ENCODE data around the gene OR13C2.

Gene OR13C2

DNA sequence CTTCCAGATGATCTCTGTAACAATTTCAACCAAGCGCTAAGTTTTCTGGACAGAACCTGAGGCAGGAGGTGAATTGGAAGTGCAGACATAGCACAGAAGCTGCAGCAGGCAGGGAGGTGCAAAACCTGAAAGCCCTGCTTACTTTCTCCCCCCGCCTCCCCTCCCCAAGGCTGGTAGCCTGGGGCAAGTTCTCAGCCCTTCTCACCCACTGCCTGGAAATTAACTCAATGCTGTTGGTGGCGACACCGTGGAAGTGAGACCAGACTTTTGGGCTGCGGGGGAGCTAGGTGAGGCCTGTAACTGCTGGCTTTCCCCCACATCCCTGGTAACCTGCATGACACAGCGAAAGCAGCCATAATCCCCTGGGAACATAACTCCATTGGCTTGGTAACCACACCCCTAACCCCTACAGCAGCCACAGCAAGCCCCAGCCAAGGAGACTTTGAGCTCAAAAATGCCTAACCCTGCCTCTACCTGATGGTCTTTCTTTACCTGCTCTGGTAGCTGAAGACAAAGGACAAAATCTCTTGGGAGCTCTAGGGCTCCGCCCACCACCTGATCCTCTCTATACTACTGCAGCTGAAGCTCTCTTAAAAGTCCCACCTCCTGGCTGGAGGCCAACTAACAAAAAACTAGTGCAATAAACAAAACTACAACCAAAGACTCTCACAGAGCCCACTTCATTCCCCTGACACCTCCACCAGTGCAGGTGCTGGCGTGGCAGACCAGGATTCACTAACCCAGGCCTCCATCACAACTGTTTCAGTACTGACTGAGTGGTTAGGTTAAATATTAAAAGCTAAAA is 48.4 kb downstream of the OR13C2 start:
- no peak for DNase-seq (ENCODE audit: low read depth)
- no peak overlapping the region for H3K4me3 ChIP-seq (ENCODE audit: low read depth, low read length)

DNA sequence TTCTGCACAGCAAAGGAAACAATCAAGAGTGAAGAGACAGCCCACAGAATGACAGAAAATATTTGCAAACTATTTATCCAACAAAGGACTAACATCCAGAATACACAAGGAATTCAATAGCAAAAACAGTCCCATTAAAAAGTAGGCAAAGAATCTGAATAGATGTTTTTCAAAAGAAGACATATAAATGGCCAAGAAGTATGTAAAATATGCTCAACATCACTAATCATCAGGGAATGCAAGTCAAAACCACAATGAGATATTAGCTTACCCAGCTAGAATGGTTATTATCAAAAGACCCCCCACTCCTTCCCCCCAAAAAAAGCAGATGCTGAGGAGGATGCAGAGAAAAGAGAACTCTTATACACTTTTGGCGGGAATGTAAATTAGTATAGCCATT is 49.9 kb downstream of the OR13C2 start:
- no peak for DNase-seq (ENCODE audit: low read depth)
- no peak overlapping the region for H3K4me3 ChIP-seq (ENCODE audit: low read depth, low read length)

Measured in skeletal muscle cell (primary cell).